GM23338 (cell line): Measurements from ENCODE around the gene STARD13. TPM values are rescaled to one million over a fixed set of nuclear protein-coding genes. Genes with fewer than 3 reads are reported as not detected.
A peak's percentile ranks its signal among the peaks of the same experiment; 100 is the strongest.

Experiments used
- ATAC-seq: fragments of 200-7000 bp; cut with Tn5 transposase; 3 replicates; pipeline ENCODE4 v1.9.1; 2020
- DNase-seq: peaks from one replicate; pipeline ENCODE4 v3.0.0-alpha.2; 2015; ENCODE audit warnings: low spot score
- H2AFZ ChIP-seq: fragments of 200-600 bp; sonication (generic); 2 replicates; pipeline ENCODE4 v1.8.0; 2016; ENCODE audit warnings: antibody characterized with exemption, mild to moderate bottlenecking, moderate library complexity
- H3F3A ChIP-seq: fragments of 200-600 bp; sonication (generic); replicated peaks from 2 replicates; pipeline ENCODE4 v1.8.0; 2017; ENCODE audit warnings: antibody characterized with exemption, mixed run types, low read depth
- H3K27ac ChIP-seq: fragments of 200-600 bp; sonication (generic); 2 replicates; pipeline ENCODE4 v1.6.1; 2016; ENCODE audit warnings: low read depth
- H3K27me3 ChIP-seq: fragments of 200-600 bp; sonication (generic); 2 replicates; pipeline ENCODE4 v1.8.0; 2016; ENCODE audit warnings: mild to moderate bottlenecking, mixed run types, moderate library complexity; ENCODE audit not compliant: insufficient read depth
- H3K36me3 ChIP-seq: fragments of 200-600 bp; sonication (generic); 2 replicates; pipeline ENCODE4 v1.8.0; 2016; ENCODE audit warnings: mild to moderate bottlenecking; ENCODE audit not compliant: insufficient read depth
- H3K4me1 ChIP-seq: fragments of 200-600 bp; sonication (generic); 2 replicates; pipeline ENCODE4 v1.8.0; 2016; ENCODE audit warnings: mild to moderate bottlenecking, moderate library complexity; ENCODE audit not compliant: insufficient read depth
- H3K4me2 ChIP-seq: fragments of 200-600 bp; sonication (generic); 2 replicates; pipeline ENCODE4 v1.7.1; 2017; ENCODE audit warnings: mixed run types
- H3K4me3 ChIP-seq: fragments of 200-600 bp; sonication (generic); 2 replicates; pipeline ENCODE4 v1.6.1; 2016; ENCODE audit warnings: mixed run types
- H3K79me2 ChIP-seq: fragments of 200-600 bp; sonication (generic); replicated peaks from 2 replicates; pipeline ENCODE4 v1.8.0; 2017; ENCODE audit warnings: mild to moderate bottlenecking; ENCODE audit not compliant: insufficient read depth
- H3K9me2 ChIP-seq: fragments of 200-600 bp; sonication (generic); 2 replicates; pipeline ENCODE4 v1.8.0; 2017; ENCODE audit not compliant: insufficient read depth
- H4K20me1 ChIP-seq: fragments of 200-600 bp; sonication (generic); replicated peaks from 2 replicates; pipeline ENCODE4 v1.8.0; 2017; ENCODE audit warnings: mild to moderate bottlenecking; ENCODE audit not compliant: insufficient read depth
- H3K27ac Mint-ChIP-seq: 2 replicates; pipeline ENCODE4 v1.8.0; 2020; ENCODE audit warnings: inconsistent platforms, mild to moderate bottlenecking, moderate library complexity, mixed read lengths
- H3K27me3 Mint-ChIP-seq: 3 replicates; pipeline ENCODE4 v1.8.0; 2022; ENCODE audit warnings: low read depth, mild to moderate bottlenecking, moderate library complexity, mixed read lengths, inconsistent platforms; ENCODE audit not compliant: insufficient read depth, poor library complexity
- H3K36me3 Mint-ChIP-seq: 3 replicates; pipeline ENCODE4 v1.8.0; 2021; ENCODE audit warnings: low read depth, mild to moderate bottlenecking, inconsistent platforms, moderate library complexity, mixed read lengths
- H3K4me1 Mint-ChIP-seq: 3 replicates; pipeline ENCODE4 v1.8.0; 2020; ENCODE audit warnings: mild to moderate bottlenecking, inconsistent platforms, mixed read lengths
- H3K4me3 Mint-ChIP-seq: 3 replicates; pipeline ENCODE4 v1.8.0; 2021; ENCODE audit warnings: moderate library complexity, mild to moderate bottlenecking, inconsistent platforms, mixed read lengths
- H3K9me3 Mint-ChIP-seq: 3 replicates; pipeline ENCODE4 v1.8.0; 2020; ENCODE audit warnings: moderate library complexity, mild to moderate bottlenecking, inconsistent platforms, mixed read lengths
- STAT1 ChIP-seq: IDR thresholded peaks from one replicate; pipeline ENCODE4 v1.6.1; 2016; ENCODE audit warnings: antibody characterized with exemption; ENCODE audit not compliant: unreplicated experiment
- ZNF114 ChIP-seq: fragments of 250-450 bp; sonication (Bioruptor Pico); IDR thresholded peaks from 2 replicates; pipeline ENCODE4 v1.5.0; 2020; ENCODE audit warnings: mild to moderate bottlenecking, moderate library complexity
- ZNF462 ChIP-seq: fragments of 250-450 bp; sonication (Bioruptor Pico); IDR thresholded peaks from 2 replicates; pipeline ENCODE4 v1.5.0; 2020; ENCODE audit warnings: mild to moderate bottlenecking, moderate library complexity
- polyA plus RNA-seq: library from polyadenylated mRNA; unstranded; fragments of >200 nt; fragmentation: Nextera tagmentation; extraction: Ambion mirVana; gene quantifications from 2 replicates; pipeline ENCODE4 v1.2.1, GENCODE V29; 2016
- total RNA-seq: library from RNA; depleted of rRNA; stranded (reverse); fragments of >200 nt; shearing (Covaris generic); gene quantifications from 2 replicates; pipeline ENCODE4 v1.2.3, GENCODE V29; 2014

Gene STARD13
- total and polyA plus RNA-seq, 2 experiments from 2014 or later, result 3.2 to 5.2 TPM

GRCh38 chr13:33092073-33092987 lies 193.2 kb downstream of the STARD13 start:
- Histone ChIP-seq H3K4me3 (no peak overlapping the region), H4K20me1 (no peaks in the 10 kb centered on the region), H2AFZ (no peak overlapping the region; the same call in 1 of the 2 replicates), H3K27me3 (no peaks in the 10 kb centered on the region), H3K4me2 (no peak overlapping the region; the same call in 1 of the 2 replicates), H3K4me1 (peaks cover 15% of the 10 kb centered on the region; the same call in 1 of the 2 replicates), H3K9me2 (peaks cover 20% of the 10 kb centered on the region), H3F3A (no peaks in the 10 kb centered on the region), H3K36me3 (no peaks in the 10 kb centered on the region), H3K79me2 (no peaks in the 10 kb centered on the region), H3K27ac (no peak overlapping the region)
- H3K27me3 Mint-ChIP-seq, result peaks cover 4% of the 10 kb centered on the region
- ATAC-seq, result peak; percentile 49; the same call in 2 of the 3 replicates
- H3K27ac Mint-ChIP-seq, result peak overlapping the region; percentile 17; the same call in 1 of the 2 replicates
- peaks cover 15% of the 10 kb centered on the region for H3K4me1 Mint-ChIP-seq
- H3K4me3 Mint-ChIP-seq, result no peak overlapping the region; the same call in 2 of the 3 replicates
- H3K36me3 Mint-ChIP-seq, result no peaks in the 10 kb centered on the region
- H3K9me3 Mint-ChIP-seq, result peaks cover 5% of the 10 kb centered on the region; the same call in 1 of the 3 replicates
- TF ChIP-seq ZNF462 (CRISPR knock-in tag) (peak; percentile 30; the same call in 1 of the 2 replicates), STAT1 (no peak), ZNF114 (no peak)
- DNase-seq, result peak; percentile 27

GRCh38 chr13:33091415-33091774 lies 194.2 kb downstream of the STARD13 start:
- H3K27me3 ChIP-seq, result no peaks in the 10 kb centered on the region
- no peak overlapping the region for H3K4me3 ChIP-seq
- H3K79me2 ChIP-seq, result no peaks in the 10 kb centered on the region
- no peaks in the 10 kb centered on the region for H3F3A ChIP-seq
- H3K27ac ChIP-seq, result no peak overlapping the region
- no peak overlapping the region for H3K4me2 ChIP-seq
- no peaks in the 10 kb centered on the region for H3K36me3 ChIP-seq
- no peaks in the 10 kb centered on the region for H4K20me1 ChIP-seq
- ATAC-seq (no peak), DNase-seq (no peak)
- H3K36me3 Mint-ChIP-seq, result no peaks in the 10 kb centered on the region
- no peak overlapping the region for H2AFZ ChIP-seq
- peaks cover 15% of the 10 kb centered on the region; the same call in 1 of the 2 replicates for H3K4me1 ChIP-seq
- H3K9me3 Mint-ChIP-seq, result peaks cover 5% of the 10 kb centered on the region; the same call in 1 of the 3 replicates
- peaks cover 15% of the 10 kb centered on the region for H3K4me1 Mint-ChIP-seq
- no peak overlapping the region for H3K4me3 Mint-ChIP-seq
- peaks cover 15% of the 10 kb centered on the region for H3K9me2 ChIP-seq
- peaks cover 4% of the 10 kb centered on the region for H3K27me3 Mint-ChIP-seq
- H3K27ac Mint-ChIP-seq, result no peak overlapping the region
- no peak for TF ChIP-seq ZNF462 (CRISPR knock-in tag)
